Measurements from ENCODE around the gene CHST15.
"Not testable (repeated sequence)": the region's sequence is repeated elsewhere in the genome, so short reads cannot be mapped to it uniquely, and the experiment has no call there.

Gene CHST15

GRCh38 chr10:124098575-124098974 is 5.2 kb upstream of the CHST15 start:
- no peak for DNase-seq (ENCODE audit: low read depth, low spot score)

DNA sequence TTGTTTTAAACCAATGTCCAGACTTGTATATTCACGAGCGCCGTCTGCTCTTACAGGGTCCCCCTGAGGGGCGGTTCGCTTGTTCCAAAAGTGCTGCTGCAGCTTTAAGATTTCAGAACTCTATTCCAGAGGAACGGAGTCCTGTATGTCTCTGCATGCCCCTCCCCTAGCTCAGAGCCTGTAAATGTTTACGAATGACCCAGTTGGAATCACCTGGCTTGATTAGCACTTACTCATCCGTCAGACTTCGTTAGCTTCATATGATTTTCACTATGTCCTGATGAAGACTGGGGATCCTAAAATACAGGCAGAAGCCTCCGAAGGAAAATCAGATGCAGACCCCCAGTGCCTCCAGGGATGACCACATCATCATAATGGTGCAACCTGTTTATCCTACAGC is 4.5 kb upstream of the CHST15 start:
- no peak for DNase-seq (ENCODE audit: low read depth, low spot score)

DNA sequence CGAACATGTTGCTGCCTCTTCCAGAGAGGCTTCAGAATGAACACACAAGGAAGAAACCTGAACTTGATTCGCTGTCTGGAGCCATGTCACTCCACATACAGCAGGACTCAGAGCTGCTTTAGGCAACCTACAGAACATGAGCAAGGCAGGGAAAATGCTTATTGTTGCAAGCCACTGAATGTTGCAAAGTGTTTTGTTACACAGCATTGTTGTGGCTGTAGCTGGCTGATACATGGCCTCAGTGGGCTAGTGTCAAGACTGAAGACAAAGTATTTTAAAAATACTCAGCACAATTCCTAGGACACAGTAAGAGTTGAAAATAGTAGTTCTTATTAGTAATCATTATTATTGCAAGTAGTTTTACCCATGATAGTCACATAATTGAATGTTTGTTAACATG is 3.1 kb upstream of the CHST15 start:
- DNase-seq (ENCODE audit: low read depth, low spot score), result no peak

DNA sequence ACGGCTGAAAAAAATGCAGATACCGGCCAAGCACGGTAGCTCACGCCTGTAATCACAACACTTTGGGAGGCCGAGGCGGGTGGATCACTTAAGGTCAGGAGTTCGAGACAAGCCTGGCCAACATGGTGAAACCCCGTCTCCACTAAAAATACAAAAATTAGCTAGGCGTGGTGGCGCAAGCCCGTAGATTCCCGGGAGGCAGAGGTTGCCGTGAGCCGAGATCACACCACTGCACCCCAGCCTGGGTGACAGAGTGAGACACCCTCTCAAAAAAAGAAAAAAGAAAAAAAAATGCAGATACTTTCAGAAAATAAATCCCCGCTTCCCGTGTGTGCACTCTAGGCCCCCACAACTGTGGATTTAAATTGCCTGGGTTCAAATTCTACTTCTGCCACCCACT is 2.4 kb upstream of the CHST15 start:
- DNase-seq (ENCODE audit: low read depth, low spot score), result not testable (repeated sequence)

GRCh38 chr10:124095096-124095495 is 1.7 kb upstream of the CHST15 start:
- peak; percentile 58 for DNase-seq (ENCODE audit: low read depth, low spot score)

DNA sequence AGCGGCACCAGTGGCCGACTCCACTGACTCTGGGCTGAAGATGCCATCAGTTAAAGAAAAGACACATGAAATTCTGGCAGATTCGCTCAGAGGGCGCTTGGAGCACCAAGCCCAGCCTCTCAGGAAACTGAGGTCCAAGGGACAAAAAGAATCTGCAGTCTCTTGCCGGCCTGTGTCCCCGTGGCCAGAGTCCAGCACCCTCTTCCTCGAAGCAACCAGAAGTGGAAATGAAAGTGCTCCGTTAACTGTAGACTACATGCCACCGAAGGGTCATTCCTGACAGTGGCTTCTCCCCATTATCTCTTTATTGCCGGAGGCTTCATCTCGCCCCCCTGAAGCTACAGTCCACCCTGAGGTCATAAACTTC is 1.0 kb upstream of the CHST15 start:
- no peak for DNase-seq (ENCODE audit: low read depth, low spot score)

- DNase-seq (ENCODE audit: low read depth, low spot score), result peak; percentile 78
These were observed 498 bp upstream of the CHST15 start for GRCh38 chr10:124093774-124094418.

GRCh38 chr10:124092250-124092859 is 1.0 kb downstream of the CHST15 start:
- DNase-seq (ENCODE audit: low read depth, low spot score), result peak; percentile 74

DNA sequence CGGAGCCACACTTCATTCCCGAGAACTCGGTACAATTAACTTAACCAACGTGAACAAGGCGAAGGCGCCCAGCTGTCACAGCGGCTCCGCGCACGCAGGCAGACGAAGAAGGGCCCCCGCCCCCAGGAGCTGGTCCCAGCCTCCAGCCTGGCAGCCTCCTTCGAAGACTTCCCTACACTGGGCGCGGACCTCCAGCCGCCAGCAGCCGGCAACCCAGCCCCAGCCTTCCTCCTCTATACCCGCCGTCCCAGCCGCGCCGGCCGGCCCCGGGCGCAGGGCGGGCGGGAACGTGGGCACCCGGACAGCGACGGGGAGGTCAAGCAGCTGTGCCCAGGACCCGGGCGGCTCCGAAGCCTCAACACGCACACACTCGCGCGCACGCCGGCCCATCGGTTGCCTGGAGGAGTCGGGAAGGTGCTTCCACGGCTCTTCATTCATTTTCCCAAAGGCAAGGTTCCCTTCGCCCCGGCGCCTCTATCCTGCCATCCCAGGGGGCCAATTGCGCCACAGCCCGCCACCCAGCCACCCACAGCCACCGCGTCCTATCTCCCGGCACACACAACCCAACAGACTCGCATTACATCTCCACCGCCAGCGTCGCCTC is 1.6 kb downstream of the CHST15 start:
- DNase-seq (ENCODE audit: low read depth, low spot score), result peak; percentile 76

- DNase-seq (ENCODE audit: low read depth, low spot score), result no peak
These were observed 2.7 kb downstream of the CHST15 start for GRCh38 chr10:124090601-124091209.

- no peak for DNase-seq (ENCODE audit: low read depth, low spot score)
These were observed 3.5 kb downstream of the CHST15 start for GRCh38 chr10:124089859-124090258.

GRCh38 chr10:124088915-124089314 is 4.5 kb downstream of the CHST15 start:
- DNase-seq (ENCODE audit: low read depth, low spot score), result no peak

DNA sequence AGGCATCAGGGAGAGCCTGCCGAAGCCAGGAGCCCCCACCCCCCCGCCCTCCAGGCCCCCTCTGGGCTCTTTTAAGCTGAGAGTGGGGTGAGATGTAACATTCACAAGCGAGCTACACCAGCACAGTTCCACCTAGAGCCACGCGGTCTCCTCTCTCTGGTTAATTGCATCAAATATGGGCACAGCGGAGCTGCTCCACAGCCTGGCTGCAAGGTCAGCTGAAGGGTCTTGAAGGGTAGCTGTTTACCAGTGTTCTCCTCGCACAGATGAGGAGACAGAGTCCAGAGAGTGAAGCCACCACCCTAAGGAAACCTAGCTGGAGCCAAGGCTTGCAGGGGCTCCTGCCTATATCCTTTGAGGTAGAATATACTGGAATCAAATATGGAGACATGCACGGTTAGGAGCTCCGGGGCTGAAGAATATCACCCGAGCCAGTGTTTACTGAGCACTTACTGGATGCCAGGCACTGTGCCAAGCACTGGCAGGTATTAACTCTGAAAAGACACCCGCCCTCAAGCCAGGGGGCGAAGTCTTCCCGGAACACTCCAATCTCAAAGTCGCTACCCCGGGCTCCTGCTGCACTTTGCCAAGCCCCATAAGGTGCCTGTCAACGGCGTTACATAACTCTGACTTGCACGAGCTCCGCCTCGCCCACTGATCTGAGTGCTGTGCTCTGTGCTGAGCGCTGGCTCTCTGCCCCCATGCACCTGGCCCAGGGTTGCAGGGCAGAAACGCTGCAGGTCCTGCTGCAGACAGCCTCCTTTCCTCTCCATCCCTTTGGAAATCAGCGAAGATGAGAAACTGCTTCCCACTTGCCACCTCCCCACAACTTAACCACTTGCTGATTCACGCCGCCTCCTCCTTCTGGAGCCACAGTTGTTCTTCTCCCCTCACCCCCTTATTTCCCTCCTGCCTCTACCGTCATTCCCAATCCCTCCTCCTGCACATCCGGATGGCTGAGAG is 5.4 kb downstream of the CHST15 start:
- DNase-seq (ENCODE audit: low read depth, low spot score), result no peak

DNA sequence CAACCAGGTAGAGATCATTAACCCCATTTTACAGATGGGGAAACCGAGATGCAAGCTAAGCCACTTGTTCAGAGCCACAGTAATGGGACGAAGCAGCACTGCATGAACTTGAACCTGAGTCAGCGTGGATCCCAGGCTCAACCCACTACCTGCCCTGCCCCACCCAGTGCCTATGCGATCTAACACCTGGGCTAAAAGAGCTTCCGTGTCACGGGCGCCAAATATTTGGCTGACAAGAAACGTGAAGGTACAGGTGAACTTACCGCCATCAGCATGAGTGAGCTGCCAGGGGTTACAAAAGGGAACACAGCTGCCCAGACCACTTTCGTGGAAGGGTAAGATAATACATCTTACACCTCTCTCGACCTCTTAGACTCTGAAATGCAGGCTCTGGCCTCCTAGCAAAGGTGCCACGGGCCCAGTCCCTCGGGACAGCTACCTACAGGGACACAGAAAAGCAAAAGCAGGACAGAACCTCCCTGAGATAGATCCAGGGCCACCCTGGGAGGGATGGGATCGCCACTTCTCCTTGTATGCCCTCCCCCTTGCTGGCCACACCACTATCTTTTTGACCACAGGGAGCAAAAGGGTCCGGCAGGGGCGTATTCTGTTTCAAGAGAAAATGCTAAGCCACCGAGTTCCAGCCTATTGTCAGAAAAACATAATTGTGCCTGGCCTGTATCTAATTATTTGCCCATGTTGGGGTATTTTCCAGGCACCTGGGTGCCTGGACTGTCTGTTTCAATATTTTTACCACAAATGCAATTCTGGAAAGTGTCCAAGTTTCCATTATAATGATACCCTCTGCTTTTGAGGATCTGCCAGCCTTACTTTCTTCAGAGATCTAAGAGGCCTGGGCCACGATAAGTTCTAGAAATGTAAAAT is 6.4 kb downstream of the CHST15 start:
- no peak for DNase-seq (ENCODE audit: low read depth, low spot score)

- no peak for DNase-seq (ENCODE audit: low read depth, low spot score)
These were observed 7.2 kb downstream of the CHST15 start for GRCh38 chr10:124086097-124086710.

- no peak for DNase-seq (ENCODE audit: low read depth, low spot score)
These were observed 7.7 kb downstream of the CHST15 start for GRCh38 chr10:124085680-124086079.

DNA sequence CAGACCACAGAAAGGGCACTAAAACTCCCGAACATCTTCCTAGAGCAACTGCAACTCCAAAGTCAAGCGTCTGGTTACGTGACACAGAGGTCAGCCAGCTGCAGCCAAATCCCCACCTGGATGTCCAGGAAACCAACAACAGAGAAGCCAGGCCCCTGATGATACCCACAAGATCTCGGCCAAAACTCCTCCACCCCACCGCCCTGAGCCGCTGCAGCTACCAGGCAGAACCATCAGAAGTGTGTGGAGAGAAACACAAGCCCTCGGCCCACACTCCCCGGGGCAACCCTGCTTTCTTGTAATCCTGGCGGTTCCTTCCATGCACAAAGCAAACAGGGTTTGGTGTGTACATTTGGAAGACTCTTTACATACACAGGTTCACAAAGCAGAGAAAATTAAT is 8.7 kb downstream of the CHST15 start:
- DNase-seq (ENCODE audit: low read depth, low spot score), result no peak

DNA sequence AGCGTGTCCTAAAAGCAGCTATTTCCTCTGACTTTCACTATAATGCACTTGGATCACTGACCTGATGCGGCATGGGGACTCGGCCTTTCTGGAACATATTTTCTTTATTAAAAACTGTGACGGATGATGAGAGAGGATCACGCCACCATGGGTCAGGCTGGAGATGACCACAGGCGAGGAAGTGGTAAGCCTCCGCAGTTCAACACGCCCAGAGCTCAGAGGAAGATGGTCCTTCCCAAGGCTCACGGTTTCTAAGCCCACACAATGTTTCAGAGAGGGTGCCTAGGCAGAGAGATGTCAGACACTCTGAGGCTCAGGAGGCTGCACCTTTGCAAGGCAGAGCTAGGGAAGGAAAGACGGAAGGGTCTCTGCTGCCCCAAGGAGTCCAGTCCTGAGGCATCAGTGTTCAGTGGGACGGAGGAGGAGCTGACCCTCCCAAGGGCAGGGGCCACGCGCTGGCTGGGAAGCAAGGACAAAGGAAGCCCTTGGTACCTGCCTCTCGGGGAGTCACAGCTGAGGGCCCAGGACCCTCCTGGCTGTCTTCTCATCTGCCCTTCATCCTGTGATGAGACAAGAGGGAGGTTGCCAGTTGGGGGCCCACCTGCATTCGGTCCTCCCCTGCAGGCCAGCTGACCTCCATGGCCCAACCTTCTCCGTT is 9.5 kb downstream of the CHST15 start:
- DNase-seq (ENCODE audit: low read depth, low spot score), result no peak

DNA sequence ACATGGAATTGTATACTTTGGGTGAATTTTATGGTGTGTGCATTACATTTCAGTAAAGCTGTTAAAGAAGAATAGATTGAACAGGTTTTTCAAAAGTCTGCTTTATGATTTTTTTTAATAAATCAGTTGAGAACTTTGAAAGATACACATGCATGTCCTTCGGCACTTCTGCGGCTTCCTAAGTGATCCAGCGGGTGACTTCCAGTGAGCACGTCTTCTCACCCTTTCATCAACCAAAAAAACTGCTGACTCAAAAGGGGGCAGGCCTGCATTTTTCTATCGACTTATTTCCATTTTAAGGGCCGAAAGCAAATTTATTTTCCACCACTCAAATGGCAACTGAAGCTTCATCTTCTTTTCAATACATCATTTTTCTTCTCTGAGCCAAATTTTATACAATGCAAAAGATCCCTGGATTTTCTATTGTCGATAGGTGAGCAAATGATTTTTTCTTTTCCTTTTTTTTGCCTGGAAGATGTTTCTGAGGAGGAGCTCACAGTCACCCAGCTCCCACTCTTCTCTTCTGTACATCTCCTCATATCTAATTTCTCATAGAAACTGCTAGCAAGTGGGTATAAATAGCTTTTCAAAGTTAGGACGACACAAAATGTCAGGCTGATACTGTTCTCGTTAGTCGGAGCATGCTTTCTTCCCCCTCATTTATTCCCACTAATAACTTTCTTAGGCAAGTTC is 10.2 kb downstream of the CHST15 start:
- DNase-seq (ENCODE audit: low read depth, low spot score), result no peak
